IPS-NIHi7 (cell line): ENCODE measurements around the gene PNKD.

Experiments used
- DNase-seq: peaks from one replicate; pipeline ENCODE4 v3.0.0; 2012; ENCODE audit warnings: mixed read lengths; ENCODE audit errors: extremely low spot score

Gene PNKD

GRCh38 chr2:218343591-218343990, 73.3 kb downstream of the PNKD start:
- no peak for DNase-seq

- no peak for DNase-seq
These were observed 73.9 kb downstream of the PNKD start for GRCh38 chr2:218344090-218344754.

- DNase-seq, result no peak
These were observed 74.6 kb downstream of the PNKD start for GRCh38 chr2:218344755-218345417.

- DNase-seq, result no peak
These were observed 75.3 kb downstream of the PNKD start for GRCh38 chr2:218345491-218346236.

- no peak for DNase-seq
These were observed 76.9 kb downstream of the PNKD start for GRCh38 chr2:218347172-218347571.

- DNase-seq, result no peak
These were observed 83.7 kb downstream of the PNKD start for GRCh38 chr2:218354045-218354444.

GRCh38 chr2:218354850-218355443, 84.6 kb downstream of the PNKD start:
- DNase-seq, result no peak

GRCh38 chr2:218357236-218358177, 87.2 kb downstream of the PNKD start:
- DNase-seq, result no peak

- DNase-seq, result no peak
These were observed 90.1 kb downstream of the PNKD start for GRCh38 chr2:218360453-218360852.

- no peak for DNase-seq
These were observed 92.3 kb downstream of the PNKD start for GRCh38 chr2:218362606-218363005.

GRCh38 chr2:218363736-218364135, 93.4 kb downstream of the PNKD start:
- DNase-seq, result no peak

- no peak for DNase-seq
These were observed 93.9 kb downstream of the PNKD start for GRCh38 chr2:218364196-218364595.

- DNase-seq, result no peak
These were observed 96.5 kb downstream of the PNKD start for GRCh38 chr2:218366621-218367414.

GRCh38 chr2:218367415-218368149, 97.3 kb downstream of the PNKD start:
- peak; percentile 95 for DNase-seq

- DNase-seq, result no peak
These were observed 97.8 kb downstream of the PNKD start for GRCh38 chr2:218368150-218368528.

- DNase-seq, result peak; percentile 59
These were observed 98.4 kb downstream of the PNKD start for GRCh38 chr2:218368621-218369153.

GRCh38 chr2:218369330-218369729, 99.0 kb downstream of the PNKD start:
- DNase-seq, result no peak

GRCh38 chr2:218370410-218371063, 100.2 kb downstream of the PNKD start:
- no peak for DNase-seq

- DNase-seq, result no peak
These were observed 101.6 kb downstream of the PNKD start for GRCh38 chr2:218371983-218372350.
